ENCODE data around the gene NOXA1.

- TF ChIP-seq, protein P1, sequence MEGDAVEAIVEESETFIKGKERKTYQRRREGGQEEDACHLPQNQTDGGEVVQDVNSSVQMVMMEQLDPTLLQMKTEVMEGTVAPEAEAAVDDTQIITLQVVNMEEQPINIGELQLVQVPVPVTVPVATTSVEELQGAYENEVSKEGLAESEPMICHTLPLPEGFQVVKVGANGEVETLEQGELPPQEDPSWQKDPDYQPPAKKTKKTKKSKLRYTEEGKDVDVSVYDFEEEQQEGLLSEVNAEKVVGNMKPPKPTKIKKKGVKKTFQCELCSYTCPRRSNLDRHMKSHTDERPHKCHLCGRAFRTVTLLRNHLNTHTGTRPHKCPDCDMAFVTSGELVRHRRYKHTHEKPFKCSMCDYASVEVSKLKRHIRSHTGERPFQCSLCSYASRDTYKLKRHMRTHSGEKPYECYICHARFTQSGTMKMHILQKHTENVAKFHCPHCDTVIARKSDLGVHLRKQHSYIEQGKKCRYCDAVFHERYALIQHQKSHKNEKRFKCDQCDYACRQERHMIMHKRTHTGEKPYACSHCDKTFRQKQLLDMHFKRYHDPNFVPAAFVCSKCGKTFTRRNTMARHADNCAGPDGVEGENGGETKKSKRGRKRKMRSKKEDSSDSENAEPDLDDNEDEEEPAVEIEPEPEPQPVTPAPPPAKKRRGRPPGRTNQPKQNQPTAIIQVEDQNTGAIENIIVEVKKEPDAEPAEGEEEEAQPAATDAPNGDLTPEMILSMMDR (IDR thresholded peaks at IDR 0.05): no peak
- no peak for TF ChIP-seq POLR2AphosphoS5 (IDR thresholded peaks at IDR 0.05)
These were observed 12.3 kb upstream of the NOXA1 start for GRCh38 chr9:137410891-137411249.
